NCI-H526 (cell line): Measurements from ENCODE around the gene RABEP1.
A peak's percentile ranks its signal among the peaks of the same experiment; 100 is the strongest.
"Not testable (repeated sequence)": the region's sequence is repeated elsewhere in the genome, so short reads cannot be mapped to it uniquely, and the experiment has no call there.

Experiments used
- DNase-seq, 2 experiments: peaks; one replicate each; lab custom pipeline; 2025; lab: John Stamatoyannopoulos, UW

RABEP1 gene

GRCh38 chr17:5281814-5282641 lies at the start of gene RABEP1:
TSS of gene RABEP1 (plus strand) at chr17:5282284. CDS start at chr17:5282487, 203 bp downstream.
- DNase-seq, result peak; percentile 5 to 88

- not testable (repeated sequence) for DNase-seq
These were observed 48.6 kb upstream of the RABEP1 start for GRCh38 chr17:5233492-5233891.

GRCh38 chr17:5234645-5235576 lies 47.2 kb upstream of the RABEP1 start, which contains the start of gene SCIMP:
TSS of gene SCIMP (minus strand) at chr17:5234860. CDS start at chr17:5234755, 105 bp downstream.
- DNase-seq, result no peak

- no peak for DNase-seq
These were observed 45.0 kb upstream of the RABEP1 start for GRCh38 chr17:5236938-5237540.

- DNase-seq, result peak; percentile 39 to 79
These were observed 44.5 kb upstream of the RABEP1 start for GRCh38 chr17:5237541-5238016.

- no peak for DNase-seq
These were observed 43.8 kb upstream of the RABEP1 start for GRCh38 chr17:5238333-5238732.

- DNase-seq, result not testable (repeated sequence)
These were observed 42.3 kb upstream of the RABEP1 start for GRCh38 chr17:5239769-5240168.

- DNase-seq, result no peak
These were observed 40.0 kb upstream of the RABEP1 start for GRCh38 chr17:5241861-5242671.

GRCh38 chr17:5247621-5248020 lies 34.5 kb upstream of the RABEP1 start:
- DNase-seq, result peak; percentile 21 to 66

- DNase-seq, result no peak
These were observed 33.1 kb upstream of the RABEP1 start for GRCh38 chr17:5248821-5249479.

- DNase-seq, result peak; percentile 64 to 73
These were observed 32.5 kb upstream of the RABEP1 start for GRCh38 chr17:5249615-5250014.

- no peak for DNase-seq
These were observed 27.7 kb upstream of the RABEP1 start for GRCh38 chr17:5254414-5254813.

- DNase-seq, result no peak
These were observed 27.1 kb upstream of the RABEP1 start for GRCh38 chr17:5254903-5255521.

- DNase-seq, result no peak
These were observed 25.0 kb upstream of the RABEP1 start for GRCh38 chr17:5257124-5257523.

- DNase-seq, result no peak
These were observed 21.5 kb upstream of the RABEP1 start for GRCh38 chr17:5260542-5260941.

GRCh38 chr17:5262416-5262991 lies 19.6 kb upstream of the RABEP1 start:
- no peak for DNase-seq

- no peak for DNase-seq
These were observed 18.6 kb upstream of the RABEP1 start for GRCh38 chr17:5263441-5263840.

GRCh38 chr17:5264893-5265292 lies 17.2 kb upstream of the RABEP1 start:
- no peak for DNase-seq

GRCh38 chr17:5269241-5269960 lies 12.7 kb upstream of the RABEP1 start:
- DNase-seq, result no peak
